Liver (tissue), 3 donors: ENCODE data around the gene SEC23IP.
"Not testable (repeated sequence)": the region's sequence is repeated elsewhere in the genome, so short reads cannot be mapped to it uniquely, and the experiment has no call there.

Source experiments
- CTCF ChIP-seq: fragments of 150-350 bp; IDR thresholded peaks from 2 replicates; pipeline ENCODE4 v1.5.1; 2017; ENCODE audit warnings: improper control_type of control experiment, low read depth, low read length; ENCODE audit not compliant: missing input control
- FOXA1 ChIP-seq: IDR thresholded peaks from 2 replicates; pipeline ENCODE4 v1.6.1; 2016; ENCODE audit warnings: antibody characterized with exemption
- GABPA ChIP-seq, 2 donors: IDR thresholded peaks in 1 of 2; conservative IDR thresholded peaks in 1 of 2; 2 replicates each; pipeline ENCODE4 v1.6.1; 2016; ENCODE audit warnings: antibody characterized with exemption in 2 of 2, mild to moderate bottlenecking in 1 of 2, moderate library complexity in 1 of 2
- JUND ChIP-seq, 2 donors: IDR thresholded peaks; 2 replicates each; pipeline ENCODE4 v1.6.1; 2016; ENCODE audit warnings: antibody characterized with exemption in 2 of 2
- MAX ChIP-seq: IDR thresholded peaks from 2 replicates; pipeline ENCODE4 v1.6.1; 2016; ENCODE audit warnings: antibody characterized with exemption
- NR2F2 ChIP-seq: IDR thresholded peaks from 2 replicates; pipeline ENCODE4 v1.6.1; 2016; ENCODE audit warnings: antibody characterized with exemption
- RAD21 ChIP-seq, 2 donors: IDR thresholded peaks; 2 replicates each; pipeline ENCODE4 v1.6.1; 2016; ENCODE audit warnings: antibody characterized with exemption in 2 of 2, mild to moderate bottlenecking in 2 of 2
- REST ChIP-seq: IDR thresholded peaks from 2 replicates; pipeline ENCODE4 v1.6.1; 2016; ENCODE audit warnings: antibody characterized with exemption, mild to moderate bottlenecking
- RXRA ChIP-seq, 2 donors: IDR thresholded peaks; 2 replicates each; pipeline ENCODE4 v1.6.1; 2017 to 2018; ENCODE audit warnings: antibody characterized with exemption in 2 of 2, mild to moderate bottlenecking in 1 of 2
- SP1 ChIP-seq: IDR thresholded peaks from 2 replicates; pipeline ENCODE4 v1.6.1; 2018; ENCODE audit warnings: antibody characterized with exemption, mild to moderate bottlenecking
- TAF1 ChIP-seq: conservative IDR thresholded peaks from 2 replicates; pipeline ENCODE4 v1.6.1; 2016; ENCODE audit warnings: antibody characterized with exemption, mild to moderate bottlenecking
- YY1 ChIP-seq: IDR thresholded peaks from 2 replicates; pipeline ENCODE4 v1.6.1; 2016; ENCODE audit warnings: antibody characterized with exemption, mild to moderate bottlenecking
- donor health status: healthy.
- donor health status: healthy.

GRCh38 chr10:119883901-119884611, 8.5 kb upstream of the SEC23IP start:
- TF ChIP-seq CTCF; RXRA (IDR thresholded peaks at IDR 0.05); MAX; TAF1; GABPA (IDR thresholded peaks at IDR 0.05 in 1 of 2, conservative IDR thresholded peaks at IDR 0.05 in 1 of 2); REST; YY1; FOXA1; RAD21 (IDR thresholded peaks at IDR 0.05); JUND (IDR thresholded peaks at IDR 0.05); NR2F2; SP1: not testable (repeated sequence)
